Raji (cell line): Measurements from ENCODE around the gene GPRC5C.

Source experiments
- POLR2A ChIP-seq: IDR thresholded peaks from 2 replicates; pipeline ENCODE4 v1.6.1; 2011; ENCODE audit warnings: low read depth, low read length, control low read depth; ENCODE audit not compliant: insufficient read depth

Gene GPRC5C, protein sequence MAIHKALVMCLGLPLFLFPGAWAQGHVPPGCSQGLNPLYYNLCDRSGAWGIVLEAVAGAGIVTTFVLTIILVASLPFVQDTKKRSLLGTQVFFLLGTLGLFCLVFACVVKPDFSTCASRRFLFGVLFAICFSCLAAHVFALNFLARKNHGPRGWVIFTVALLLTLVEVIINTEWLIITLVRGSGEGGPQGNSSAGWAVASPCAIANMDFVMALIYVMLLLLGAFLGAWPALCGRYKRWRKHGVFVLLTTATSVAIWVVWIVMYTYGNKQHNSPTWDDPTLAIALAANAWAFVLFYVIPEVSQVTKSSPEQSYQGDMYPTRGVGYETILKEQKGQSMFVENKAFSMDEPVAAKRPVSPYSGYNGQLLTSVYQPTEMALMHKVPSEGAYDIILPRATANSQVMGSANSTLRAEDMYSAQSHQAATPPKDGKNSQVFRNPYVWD

DNA sequence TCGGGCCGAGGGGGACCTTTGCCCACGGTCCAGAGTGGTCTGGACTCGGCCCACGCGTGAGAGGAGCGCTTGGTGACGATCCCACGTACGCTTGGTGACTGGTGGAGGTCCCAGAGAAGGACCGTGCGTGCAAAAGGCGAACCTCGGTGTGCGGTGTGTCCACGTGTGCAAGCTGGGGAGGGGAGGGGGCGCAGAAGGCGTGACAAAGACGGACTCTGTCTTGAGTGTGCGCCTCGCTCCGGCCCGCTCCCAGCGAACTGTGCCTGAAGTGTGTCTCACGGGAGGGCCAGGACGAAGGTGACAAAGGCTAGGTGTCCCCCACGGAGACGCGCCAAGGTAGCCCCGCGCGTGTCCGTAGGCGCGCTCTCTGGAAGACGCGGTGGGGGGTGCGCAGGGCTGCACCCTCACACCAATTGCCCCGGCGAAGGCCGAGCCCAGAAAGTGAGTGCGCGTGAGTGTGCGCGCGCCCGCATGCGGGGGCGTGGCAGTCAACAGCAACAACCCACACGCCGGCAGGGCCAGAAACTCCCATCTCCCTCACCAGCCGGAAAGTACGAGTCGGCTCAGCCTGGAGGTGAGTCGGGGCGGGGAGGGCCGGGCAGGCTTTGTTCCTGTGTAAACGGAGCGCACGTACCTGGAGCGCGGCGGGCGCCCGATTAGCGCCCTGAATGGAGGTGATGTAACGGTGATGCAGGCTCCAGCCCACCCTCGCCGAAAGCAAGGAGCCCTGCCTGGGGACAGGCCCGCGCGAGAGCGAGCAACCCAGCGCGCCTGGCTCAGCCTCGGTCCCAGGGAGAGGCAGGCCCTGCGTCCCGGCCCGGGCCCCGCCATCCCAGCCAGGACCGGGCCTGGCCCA lies at the start of gene GPRC5C:
Gene GPRC5C, plus strand, starts transcription at position 521 of the 856 bp plus-strand sequence. CDS start 7,689 bp downstream, outside the sequence.
- TF ChIP-seq POLR2A = no peak

DNA sequence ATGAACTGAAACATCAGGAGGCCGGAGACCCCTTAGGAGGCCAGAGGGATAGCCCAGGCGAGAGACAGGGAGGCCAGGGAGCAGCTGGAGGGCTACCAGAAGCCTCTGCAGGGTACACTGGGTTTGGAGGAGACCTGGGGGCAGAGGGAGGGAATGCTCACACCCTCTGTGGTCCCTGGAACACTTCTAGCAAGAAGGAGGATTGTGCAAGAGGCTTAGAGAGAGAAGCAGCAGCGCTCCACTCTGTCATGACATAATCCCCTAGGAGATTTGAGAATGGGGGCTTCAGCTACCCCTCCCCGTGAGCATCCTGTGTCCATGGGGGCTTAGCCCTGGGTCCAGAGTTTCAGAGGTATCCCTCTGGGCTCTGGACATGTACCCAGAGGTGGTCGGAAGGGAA lies 48.7 kb upstream of the GPRC5C start:
- TF ChIP-seq POLR2A = no peak

- no peak for TF ChIP-seq POLR2A
Observed at GRCh38 chr17:74385201-74385600, 46.7 kb upstream of the GPRC5C start.

GRCh38 chr17:74386386-74386785 lies 45.5 kb upstream of the GPRC5C start:
- no peak for TF ChIP-seq POLR2A

- TF ChIP-seq POLR2A = no peak
Observed at GRCh38 chr17:74387365-74388218, 44.3 kb upstream of the GPRC5C start.

GRCh38 chr17:74389084-74389753 lies 42.7 kb upstream of the GPRC5C start:
- TF ChIP-seq POLR2A = no peak

DNA sequence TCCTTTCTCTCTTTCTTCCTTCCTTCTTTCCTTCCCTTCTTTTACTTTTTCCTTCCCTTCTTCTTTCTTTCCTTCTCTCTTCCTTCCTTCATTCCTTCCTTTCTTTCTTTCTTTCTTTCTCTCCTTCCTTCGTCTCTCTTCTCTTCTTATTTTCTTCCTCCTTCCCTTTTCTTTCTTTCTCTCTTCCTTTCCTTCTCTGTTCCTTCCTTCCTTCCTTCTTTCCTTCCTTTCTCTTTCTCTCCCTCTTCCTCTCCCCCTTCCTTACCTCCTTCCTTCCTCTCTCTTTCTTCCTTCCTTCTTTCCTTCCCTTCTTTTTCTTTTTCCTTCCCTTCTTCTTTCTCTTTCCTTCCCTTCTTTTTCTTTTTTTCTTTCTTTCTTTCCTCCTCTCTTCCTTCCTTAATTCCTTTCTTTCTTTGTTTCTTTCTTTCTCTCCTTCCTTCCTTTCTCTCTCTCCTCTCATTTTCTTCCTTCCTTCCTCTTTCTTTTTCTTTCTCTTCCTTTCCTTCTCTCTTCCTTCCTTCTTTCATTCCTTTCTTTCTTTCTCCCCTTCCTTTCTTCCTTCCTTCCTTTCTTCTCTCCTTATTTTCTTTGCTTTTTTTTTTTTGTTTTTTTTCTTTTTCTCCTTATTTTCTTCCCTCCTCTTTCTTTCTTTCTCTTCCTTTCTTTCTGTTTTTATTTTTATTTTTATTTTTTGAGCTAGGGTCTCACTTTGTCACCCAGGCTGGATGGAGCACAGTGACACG lies 41.8 kb upstream of the GPRC5C start:
- TF ChIP-seq POLR2A = no peak

GRCh38 chr17:74390680-74391653 lies 40.9 kb upstream of the GPRC5C start:
- TF ChIP-seq POLR2A = no peak

DNA sequence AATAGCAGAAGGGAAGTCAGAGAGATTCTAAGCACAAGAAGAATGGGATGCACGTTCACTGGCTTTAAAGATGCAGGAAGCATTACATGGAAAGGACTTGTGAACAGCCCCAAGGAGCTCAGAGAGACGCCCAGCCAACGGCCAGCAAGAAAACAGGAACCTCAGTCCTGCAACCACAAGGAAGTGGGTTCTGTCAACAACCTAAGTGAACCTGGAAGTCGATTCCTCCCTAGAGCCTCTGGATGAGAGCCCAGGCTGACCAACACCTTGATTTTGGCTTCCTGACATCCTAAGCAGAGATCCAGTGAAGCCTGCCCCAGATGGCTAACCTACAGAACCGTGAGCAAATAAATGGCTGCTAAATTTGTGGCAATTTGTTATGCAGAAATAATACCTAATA lies 40.1 kb upstream of the GPRC5C start:
- TF ChIP-seq POLR2A = no peak

DNA sequence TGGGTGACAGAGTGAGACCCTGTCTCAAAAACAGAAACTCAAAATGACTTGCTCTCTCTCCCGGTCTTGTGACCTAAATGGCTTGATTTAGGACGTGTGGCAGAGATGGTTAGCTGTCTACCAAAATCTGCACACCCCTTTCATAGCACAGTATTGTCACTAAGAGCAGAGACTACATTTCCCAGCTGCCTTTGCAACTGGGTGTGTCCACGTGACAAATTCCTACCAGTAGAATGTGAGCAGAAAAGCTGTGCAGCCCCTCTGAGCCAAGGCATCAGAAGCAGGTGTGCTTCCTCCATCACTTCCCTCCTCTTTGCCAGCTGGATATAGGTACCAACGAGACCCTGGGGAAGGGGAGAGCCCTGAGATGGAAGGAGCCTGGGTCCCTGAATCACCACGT lies 39.0 kb upstream of the GPRC5C start:
- TF ChIP-seq POLR2A = no peak

GRCh38 chr17:74393346-74393942 lies 38.4 kb upstream of the GPRC5C start:
- no peak for TF ChIP-seq POLR2A

DNA sequence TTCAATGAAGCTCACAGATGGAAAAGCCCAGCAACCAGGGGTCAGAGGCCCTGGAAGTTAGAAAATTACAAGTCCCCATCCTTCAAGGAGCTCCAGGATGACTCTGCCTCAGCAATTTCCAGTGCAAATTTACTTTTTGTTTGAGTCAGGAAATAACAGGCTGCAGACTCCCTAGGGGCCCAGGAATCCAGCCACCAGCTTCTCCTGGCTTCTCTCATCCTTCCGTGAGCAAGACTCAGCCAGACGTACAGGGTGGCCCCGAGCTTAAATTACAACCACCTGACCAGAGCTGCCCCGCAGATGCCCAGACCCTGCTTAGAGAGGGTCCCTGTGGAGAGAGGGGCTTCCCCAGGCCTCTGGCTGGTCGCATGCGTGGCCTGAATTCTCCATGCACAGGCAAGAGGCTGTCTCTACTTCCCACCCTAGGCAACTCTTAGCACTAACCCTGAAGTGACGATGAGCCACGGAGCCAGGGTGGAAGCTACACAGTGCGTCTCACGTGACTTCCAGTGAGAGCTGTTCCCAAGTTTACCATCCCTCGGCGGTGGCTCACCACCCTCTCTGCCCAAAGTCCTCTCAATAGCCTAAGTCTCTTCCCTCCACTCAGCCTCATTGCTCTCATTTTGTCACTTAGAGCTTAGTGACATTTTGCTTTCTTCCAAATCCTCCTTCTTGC lies 37.5 kb upstream of the GPRC5C start:
- no peak for TF ChIP-seq POLR2A
